ENCODE measurements around the gene XG. TPM values are rescaled to one million over a fixed set of nuclear protein-coding genes. Genes with fewer than 3 reads are reported as not detected.
"Not testable (repeated sequence)": the region's sequence is repeated elsewhere in the genome, so short reads cannot be mapped to it uniquely, and the experiment has no call there.

XG gene
- total and polyA plus RNA-seq, 9 of the 15 experiments (the other 6 are each of a cell fraction or from before 2014, with no cell fraction given), result 0.03 to 0.12 TPM; not detected in 7

DNA sequence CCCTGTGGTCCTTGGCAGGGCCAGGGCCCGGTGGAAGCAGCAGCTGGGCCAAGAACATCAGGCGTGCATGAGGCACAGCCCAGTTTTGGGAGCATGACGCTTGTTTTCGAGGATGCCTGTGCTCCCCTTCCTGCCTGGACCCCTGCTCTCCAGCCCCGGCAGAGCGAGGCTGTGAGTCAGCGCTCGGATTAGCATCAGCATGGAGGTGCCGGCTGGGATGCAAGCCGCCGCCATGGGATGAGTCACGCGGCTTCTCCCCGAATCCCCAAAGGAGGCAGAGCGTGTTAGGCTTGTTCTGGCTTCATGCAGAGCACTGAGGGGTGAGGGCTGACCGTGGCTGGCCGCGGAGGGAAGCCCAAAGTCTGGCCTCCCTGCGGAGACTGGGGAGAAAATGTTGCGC, 53.0 kb downstream of the XG start:
- CTCF ChIA-PET (ENCODE audit: low intra/inter-chr PET ratio); in situ Hi-C loops (cut with MboI); H3K4me1 ChIP-seq (replicated peaks in 1 of 2; ENCODE audit: control insufficient read depth in 2 of 2, insufficient read depth in 2 of 2, low read length in 2 of 2); H3K9me3 ChIP-seq (replicated peaks; ENCODE audit: control insufficient read depth, insufficient read depth, low read depth, low read length); H3K79me2 ChIP-seq (ENCODE audit: control insufficient read depth, insufficient read depth, low read length); POLR2A ChIA-PET; H3K27me3 ChIP-seq (ENCODE audit: control insufficient read depth in 2 of 2, insufficient read depth in 2 of 2, low read length in 2 of 2); intact Hi-C loops (cut with micrococcal nuclease); H3K9me1 ChIP-seq (ENCODE audit: control insufficient read depth, insufficient read depth, low read length); H4K20me1 ChIP-seq (replicated peaks; ENCODE audit: control insufficient read depth, insufficient read depth, low read length); H3K27ac ChIP-seq (ENCODE audit: extremely low read depth, low read depth, low read length); H3K9ac ChIP-seq (ENCODE audit: insufficient read depth in 1 of 2, low read depth in 2 of 2, low read length in 2 of 2); H3K4me3 ChIP-seq; BruUV-seq (replicated peaks); H3K36me3 ChIP-seq (ENCODE audit: control insufficient read depth, insufficient read depth, low read length); H3K4me2 ChIP-seq (ENCODE audit: insufficient read depth, low read length); TF ChIP-seq JUN (CRISPR knock-in tag; IDR thresholded peaks at IDR 0.05; ENCODE audit: borderline replicate concordance): not testable (repeated sequence)
- TF ChIP-seq, protein P1, sequence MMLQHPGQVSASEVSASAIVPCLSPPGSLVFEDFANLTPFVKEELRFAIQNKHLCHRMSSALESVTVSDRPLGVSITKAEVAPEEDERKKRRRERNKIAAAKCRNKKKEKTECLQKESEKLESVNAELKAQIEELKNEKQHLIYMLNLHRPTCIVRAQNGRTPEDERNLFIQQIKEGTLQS (IDR thresholded peaks at IDR 0.05), result peak; percentile 67; the same call in 1 of the 2 replicates
- TF ChIP-seq, protein P1 (CRISPR knock-in tag; conservative IDR thresholded peaks at IDR 0.05), result not testable (repeated sequence)
- TF ChIP-seq ZFP36 (IDR thresholded peaks at IDR 0.05; ENCODE audit: low read depth, low read length, partially characterized antibody), result peak; percentile 58
- peak in 1 of 3 experiments; percentile 18 for TF ChIP-seq YY1 (IDR thresholded peaks at IDR 0.05; ENCODE audit: borderline replicate concordance in 1 of 3, control insufficient read depth in 1 of 3, extremely low read depth in 1 of 3, insufficient read depth in 3 of 3, insufficient read length in 1 of 3, insufficient replicate concordance in 2 of 3, low read depth in 1 of 3, low read length in 2 of 3)
- peak; percentile 40; the same call in 1 of the 2 replicates for TF ChIP-seq ARID1B (IDR thresholded peaks at IDR 0.05)
- peak; percentile 80 for TF ChIP-seq JUND (IDR thresholded peaks at IDR 0.05; ENCODE audit: borderline replicate concordance, low read depth, low read length)
- TF ChIP-seq JUND (tag; IDR thresholded peaks at IDR 0.05; ENCODE audit: borderline replicate concordance, low read depth, low read length), result peak; percentile 76; the same call in 1 of the 3 replicates
- peak; percentile 88 for TF ChIP-seq FOSL1 (tag; conservative IDR thresholded peaks at IDR 0.05)
- 0 out of 2 replicates have a peak, but pooled peaks have one; percentile 10 for TF ChIP-seq NFE2 (IDR thresholded peaks at IDR 0.05; ENCODE audit: low read depth)
- TF ChIP-seq JUN (IDR thresholded peaks at IDR 0.05; ENCODE audit: borderline replicate concordance, low read depth, low read length), result peak; percentile 43; the same call in 1 of the 2 replicates
- TF ChIP-seq ZNF165 (CRISPR knock-in tag; IDR thresholded peaks at IDR 0.05; ENCODE audit: borderline replicate concordance), result peak; percentile 85; the same call in 1 of the 2 replicates
- DNase-seq (ENCODE audit: extremely low read depth in 1 of 4, low spot score in 3 of 4) (peak in 1 of 4 experiments; percentile 34), FAIRE-seq (peak; percentile 62), ATAC-seq (peak; percentile 77)
- 10% methylated on average over 6 of the region's 20 CpGs for WGBS (ENCODE audit: insufficient coverage, low coverage, missing lambda C conversion rate)
- H2AFZ ChIP-seq (ENCODE audit: low read depth, low read length), result peak overlapping the region; percentile 45; the same call in 1 of the 2 replicates
